GM12873 (cell line): Measurements from ENCODE around the gene ABCC1.

Experiments used
- CTCF ChIP-seq: IDR thresholded peaks from 2 replicates; pipeline ENCODE4 v1.5.1; 2012; ENCODE audit warnings: low read depth, mild to moderate bottlenecking, moderate library complexity, low read length, control low read depth; ENCODE audit not compliant: insufficient read depth; ENCODE audit errors: missing control alignments

The ABCC1 gene

GRCh38 chr16:16029431-16030011 is 80.1 kb downstream of the ABCC1 start:
- no peak for TF ChIP-seq CTCF

- no peak for TF ChIP-seq CTCF
Measured at GRCh38 chr16:16030449-16030848, 81.0 kb downstream of the ABCC1 start.

GRCh38 chr16:16031401-16031800 is 82.0 kb downstream of the ABCC1 start:
- no peak for TF ChIP-seq CTCF

GRCh38 chr16:16032271-16032979 is 83.0 kb downstream of the ABCC1 start:
- no peak for TF ChIP-seq CTCF

GRCh38 chr16:16033208-16033717 is 83.8 kb downstream of the ABCC1 start:
- no peak for TF ChIP-seq CTCF

GRCh38 chr16:16036359-16036792 is 87.0 kb downstream of the ABCC1 start:
- no peak for TF ChIP-seq CTCF

GRCh38 chr16:16037521-16037920 is 88.1 kb downstream of the ABCC1 start:
- TF ChIP-seq CTCF, result no peak
